ENCODE data around the gene CDK10. TPM values are rescaled to one million over a fixed set of nuclear protein-coding genes. Genes with fewer than 3 reads are reported as not detected.

The CDK10 gene
- 34.4 and 53.1 TPM in 2 replicates for total RNA-seq

GRCh38 chr16:89686520-89687091 is at the start of gene CDK10:
TSS of gene CDK10 (plus strand) at chr16:89686689. CDS start at chr16:89686711, 22 bp downstream.

GRCh38 chr16:89657442-89658220 is 28.9 kb upstream of the CDK10 start, which contains the start of the genes CHMP1A and SPATA33:
TSS of gene CHMP1A (minus strand) at chr16:89657708. CDS start at chr16:89657588, 120 bp downstream.
TSS of gene SPATA33 (plus strand) at chr16:89657836. CDS start at chr16:89657912, 76 bp downstream.

GRCh38 chr16:89701425-89702406 is 15.2 kb downstream of the CDK10 start, which contains the start of gene SPATA2L:
TSS of gene SPATA2L (minus strand) at chr16:89701705. CDS start at chr16:89701232, 473 bp downstream.

GRCh38 chr16:89720813-89721545 is 34.5 kb downstream of the CDK10 start, which contains the start of the genes VPS9D1 and ZNF276:
TSS of gene VPS9D1 (minus strand) at chr16:89720898. CDS start at chr16:89720861, 37 bp downstream.
TSS of gene ZNF276 (plus strand) at chr16:89721537. CDS start at chr16:89721641, 104 bp downstream.

Other genes with a start within 250 kb of the CDK10 start
- gene ANKRD11, start 196.1 kb upstream of the CDK10 start, total RNA-seq: 101 and 130 TPM in 2 replicates
- gene SPG7, start 178.3 kb upstream of the CDK10 start, total RNA-seq: 58.9 and 134 TPM in 2 replicates
- gene RPL13, start 126.0 kb upstream of the CDK10 start, total RNA-seq: 1,853 and 3,370 TPM in 2 replicates
- gene CPNE7, start 110.9 kb upstream of the CDK10 start, total RNA-seq: 25.6 and 44.9 TPM in 2 replicates
- gene DPEP1, start 73.0 kb upstream of the CDK10 start, total RNA-seq: 0.88 TPM in 1 of 2 replicates, not detected in the other
- gene CHMP1A, start 29.0 kb upstream of the CDK10 start, total RNA-seq: 125 and 137 TPM in 2 replicates
- gene SPATA33, start 28.9 kb upstream of the CDK10 start, total RNA-seq: 2.4 and 5.6 TPM in 2 replicates
- 19.8 and 20.4 TPM in 2 replicates for gene SPATA2L, start 15.0 kb downstream of the CDK10 start, total RNA-seq
- gene VPS9D1, start 34.2 kb downstream of the CDK10 start, total RNA-seq: 12.7 and 16.4 TPM in 2 replicates
- 16.9 and 18.9 TPM in 2 replicates for gene ZNF276, start 34.8 kb downstream of the CDK10 start, total RNA-seq
- gene FANCA, start 130.0 kb downstream of the CDK10 start, total RNA-seq: 2.4 and 51.7 TPM in 2 replicates
- gene SPIRE2, start 141.8 kb downstream of the CDK10 start, total RNA-seq: 3.0 and 7.0 TPM in 2 replicates
- gene TCF25, start 186.9 kb downstream of the CDK10 start, total RNA-seq: 221 and 314 TPM in 2 replicates
- 3.9 and 5.6 TPM in 2 replicates for gene MC1R, start 232.2 kb downstream of the CDK10 start, total RNA-seq
- gene TUBB3, start 236.7 kb downstream of the CDK10 start, total RNA-seq: 114 and 360 TPM in 2 replicates